RWPE2 (cell line): Measurements from ENCODE around the gene CTCF.
A peak's percentile ranks its signal among the peaks of the same experiment; 100 is the strongest.

Source experiments
- ATAC-seq: fragments of 200-7000 bp; cut with Tn5 transposase; 3 replicates; pipeline ENCODE4 v1.9.1; 2021; ENCODE audit warnings: low read depth
- DNase-seq: peaks from one replicate; pipeline ENCODE4 v3.0.0-alpha.2; 2020; ENCODE audit warnings: low spot score
- H3K27ac ChIP-seq: fragments of 450-650 bp; 2 replicates; pipeline ENCODE4 v1.5.1; 2017; ENCODE audit warnings: mild to moderate bottlenecking; ENCODE audit not compliant: poor library complexity, severe bottlenecking
- H3K27me3 ChIP-seq: fragments of 250-450 bp; sonication (Bioruptor Pico); 2 replicates; pipeline ENCODE4 v1.5.1; 2021; ENCODE audit warnings: mild to moderate bottlenecking, moderate library complexity; ENCODE audit not compliant: insufficient read depth, poor library complexity, severe bottlenecking
- H3K36me3 ChIP-seq: fragments of 250-450 bp; sonication (Bioruptor Pico); 2 replicates; pipeline ENCODE4 v1.5.1; 2020; ENCODE audit warnings: low read depth, mild to moderate bottlenecking, moderate library complexity
- H3K4me1 ChIP-seq: fragments of 250-450 bp; sonication (Bioruptor Pico); 2 replicates; pipeline ENCODE4 v1.5.1; 2021; ENCODE audit warnings: mild to moderate bottlenecking, moderate library complexity; ENCODE audit not compliant: insufficient read depth, poor library complexity, severe bottlenecking
- H3K4me3 ChIP-seq: fragments of 250-450 bp; sonication (Bioruptor Pico); 2 replicates; pipeline ENCODE4 v1.5.1; 2021; ENCODE audit warnings: mild to moderate bottlenecking, moderate library complexity; ENCODE audit not compliant: severe bottlenecking
- H3K9me3 ChIP-seq: fragments of 250-450 bp; sonication (Bioruptor Pico); 2 replicates; pipeline ENCODE4 v1.5.1; 2021; ENCODE audit warnings: mild to moderate bottlenecking, moderate library complexity; ENCODE audit not compliant: severe bottlenecking
- TF ChIP-seq, protein P1 (sequence below): fragments of 450-650 bp; IDR thresholded peaks from one replicate; pipeline ENCODE4 v1.5.1; 2017; ENCODE audit warnings: mild to moderate bottlenecking, moderate library complexity; ENCODE audit not compliant: poor library complexity, severe bottlenecking

The CTCF gene

GRCh38 chr16:67672739-67673662 lies 110.7 kb downstream of the CTCF start:
- DNase-seq (no peak), ATAC-seq (no peak)
- no peaks in the 10 kb centered on the region for H3K9me3 ChIP-seq
- H3K27me3 ChIP-seq: no peaks in the 10 kb centered on the region
- TF ChIP-seq, protein P1, sequence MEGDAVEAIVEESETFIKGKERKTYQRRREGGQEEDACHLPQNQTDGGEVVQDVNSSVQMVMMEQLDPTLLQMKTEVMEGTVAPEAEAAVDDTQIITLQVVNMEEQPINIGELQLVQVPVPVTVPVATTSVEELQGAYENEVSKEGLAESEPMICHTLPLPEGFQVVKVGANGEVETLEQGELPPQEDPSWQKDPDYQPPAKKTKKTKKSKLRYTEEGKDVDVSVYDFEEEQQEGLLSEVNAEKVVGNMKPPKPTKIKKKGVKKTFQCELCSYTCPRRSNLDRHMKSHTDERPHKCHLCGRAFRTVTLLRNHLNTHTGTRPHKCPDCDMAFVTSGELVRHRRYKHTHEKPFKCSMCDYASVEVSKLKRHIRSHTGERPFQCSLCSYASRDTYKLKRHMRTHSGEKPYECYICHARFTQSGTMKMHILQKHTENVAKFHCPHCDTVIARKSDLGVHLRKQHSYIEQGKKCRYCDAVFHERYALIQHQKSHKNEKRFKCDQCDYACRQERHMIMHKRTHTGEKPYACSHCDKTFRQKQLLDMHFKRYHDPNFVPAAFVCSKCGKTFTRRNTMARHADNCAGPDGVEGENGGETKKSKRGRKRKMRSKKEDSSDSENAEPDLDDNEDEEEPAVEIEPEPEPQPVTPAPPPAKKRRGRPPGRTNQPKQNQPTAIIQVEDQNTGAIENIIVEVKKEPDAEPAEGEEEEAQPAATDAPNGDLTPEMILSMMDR: peak; percentile 71
- H3K4me1 ChIP-seq: peaks cover 5% of the 10 kb centered on the region
- no peaks in the 10 kb centered on the region for H3K36me3 ChIP-seq
- H3K4me3 ChIP-seq: no peak overlapping the region
- H3K27ac ChIP-seq: peak overlapping the region; percentile 19

GRCh38 chr16:67673712-67674580 lies 111.6 kb downstream of the CTCF start:
- ATAC-seq (no peak), DNase-seq (no peak)
- Histone ChIP-seq H3K36me3 (no peaks in the 10 kb centered on the region), H3K4me3 (no peak overlapping the region), H3K4me1 (peaks cover 5% of the 10 kb centered on the region), H3K9me3 (no peaks in the 10 kb centered on the region), H3K27me3 (no peaks in the 10 kb centered on the region), H3K27ac (peak overlapping the region; percentile 19)
- TF ChIP-seq, protein P1: no peak

GRCh38 chr16:67674851-67675578 lies 112.7 kb downstream of the CTCF start:
- TF ChIP-seq, protein P1: no peak
- no peak for ATAC-seq
- Histone ChIP-seq H3K4me3 (no peak overlapping the region), H3K36me3 (no peaks in the 10 kb centered on the region; the same call in 1 of the 2 replicates), H3K27ac (no peak overlapping the region), H3K27me3 (no peaks in the 10 kb centered on the region), H3K4me1 (peaks cover 5% of the 10 kb centered on the region), H3K9me3 (no peaks in the 10 kb centered on the region)
- no peak for DNase-seq

- Histone ChIP-seq H3K27ac (no peak overlapping the region), H3K27me3 (no peaks in the 10 kb centered on the region), H3K36me3 (no peaks in the 10 kb centered on the region; the same call in 1 of the 2 replicates), H3K4me3 (no peak overlapping the region), H3K4me1 (peaks cover 5% of the 10 kb centered on the region), H3K9me3 (no peaks in the 10 kb centered on the region)
- ATAC-seq (no peak), DNase-seq (no peak)
- TF ChIP-seq, protein P1: no peak
Measured at GRCh38 chr16:67675579-67675935, 113.2 kb downstream of the CTCF start.
